ENCODE measurements around the gene DRAP1. TPM values are rescaled to one million over a fixed set of nuclear protein-coding genes. Genes with fewer than 3 reads are reported as not detected.
A peak's percentile ranks its signal among the peaks of the same experiment; 100 is the strongest.

DRAP1 gene
- total RNA-seq, 2 experiments from 2014 or later, result 68.2 to 93.2 TPM

GRCh38 chr11:65922565-65922964, 3.3 kb downstream of the DRAP1 start:
- peaks cover 7% of the 10 kb centered on the region; the same call in 1 of the 2 replicates for H3K79me2 ChIP-seq (ENCODE audit: insufficient read depth, low read depth, low read length)
- BruUV-seq (replicated peaks), result no TSS peak
- no peak overlapping the region for H2AFZ ChIP-seq (ENCODE audit: low read length)
- H3K4me1 ChIP-seq (ENCODE audit: insufficient read depth, low read length, poor library complexity, severe bottlenecking), result peaks cover 17% of the 10 kb centered on the region
- intact Hi-C loops (cut with micrococcal nuclease; ENCODE audit: unreplicated experiment), result no loop called here
- no peak overlapping the region for H3K27ac ChIP-seq (ENCODE audit: low read depth, low read length, poor library complexity, severe bottlenecking)
- H3K4me3 ChIP-seq (ENCODE audit: low read depth, low read length, poor library complexity, severe bottlenecking), result no peak overlapping the region
- ChIA-PET CTCF (ENCODE audit: unreplicated experiment) (interaction anchor here (1.2 kb wide), 1 partner anchor 32 kb away, joined by 4 read pairs; the partner anchor contains the start of gene CCDC85B), POLR2A (interaction anchor here (0.6 to 1.1 kb wide), 3 partner anchors 28 to 971 kb away, joined by 3 to 7 read pairs (median 3); no protein-coding TSS in a partner anchor)
- no peaks in the 10 kb centered on the region for H3K9me2 ChIP-seq (ENCODE audit: insufficient read depth, low read length)
- H3K9me3 ChIP-seq (ENCODE audit: low read length), result no peaks in the 10 kb centered on the region
- peaks cover 8% of the 10 kb centered on the region; the same call in 1 of the 2 replicates for H3K36me3 ChIP-seq (ENCODE audit: insufficient read depth, low read length)
- DNase-seq (ENCODE audit: low spot score), result no peak
- no peak overlapping the region for H3K4me2 ChIP-seq (ENCODE audit: low read length)
- TF ChIP-seq CTCF (conservative IDR thresholded peaks at IDR 0.05; ENCODE audit: low read length) (no peak), EZH2phosphoT487 (IDR thresholded peaks at IDR 0.05; ENCODE audit: borderline replicate concordance, low read depth, low read length) (no peak)
- H4K20me1 ChIP-seq (ENCODE audit: insufficient read depth, low read length), result no peaks in the 10 kb centered on the region

GRCh38 chr11:65925397-65925796, 6.2 kb downstream of the DRAP1 start:
- Histone ChIP-seq H3K4me2 (ENCODE audit: low read length) (no peak overlapping the region), H3K9me2 (ENCODE audit: insufficient read depth, low read length) (no peaks in the 10 kb centered on the region), H3K4me1 (ENCODE audit: insufficient read depth, low read length, poor library complexity, severe bottlenecking) (peaks cover 19% of the 10 kb centered on the region), H3K9me3 (ENCODE audit: low read length) (no peaks in the 10 kb centered on the region), H3K4me3 (ENCODE audit: low read depth, low read length, poor library complexity, severe bottlenecking) (no peak overlapping the region), H2AFZ (ENCODE audit: low read length) (no peak overlapping the region), H3K27ac (ENCODE audit: low read depth, low read length, poor library complexity, severe bottlenecking) (no peak overlapping the region), H3K79me2 (ENCODE audit: insufficient read depth, low read depth, low read length) (no peaks in the 10 kb centered on the region), H4K20me1 (ENCODE audit: insufficient read depth, low read length) (no peaks in the 10 kb centered on the region), H3K36me3 (ENCODE audit: insufficient read depth, low read length) (peaks cover 8% of the 10 kb centered on the region; the same call in 1 of the 2 replicates)
- TF ChIP-seq EZH2phosphoT487 (IDR thresholded peaks at IDR 0.05; ENCODE audit: borderline replicate concordance, low read depth, low read length), result no peak
- no peak for TF ChIP-seq CTCF (conservative IDR thresholded peaks at IDR 0.05; ENCODE audit: low read length)
- no peak for DNase-seq (ENCODE audit: low spot score)
- CTCF ChIA-PET (ENCODE audit: unreplicated experiment), result no interaction called here
- BruUV-seq (replicated peaks), result no TSS peak
- intact Hi-C loops (cut with micrococcal nuclease; ENCODE audit: unreplicated experiment), result no loop called here
- POLR2A ChIA-PET, result interaction anchor here (0.7 kb wide), 1 partner anchor 45 kb away, joined by 3 read pairs; no protein-coding TSS in a partner anchor

- POLR2A ChIA-PET, result interaction anchor here (0.6 kb wide), 1 partner anchor 13 kb away, joined by 3 read pairs; no protein-coding TSS in a partner anchor
- H3K4me2 ChIP-seq (ENCODE audit: low read length), result peak overlapping the region; percentile 53; the same call in 1 of the 2 replicates
- peak; percentile 46 for DNase-seq (ENCODE audit: low spot score)
These were observed 8.7 kb downstream of the DRAP1 start for GRCh38 chr11:65927904-65928397.

More at GRCh38 chr11:65927904-65928397, 8.7 kb downstream of the DRAP1 start:
- TF ChIP-seq EZH2phosphoT487 (IDR thresholded peaks at IDR 0.05; ENCODE audit: borderline replicate concordance, low read depth, low read length), result no peak
- no peak for TF ChIP-seq CTCF (conservative IDR thresholded peaks at IDR 0.05; ENCODE audit: low read length)
- Histone ChIP-seq H4K20me1 (ENCODE audit: insufficient read depth, low read length) (no peaks in the 10 kb centered on the region), H3K9me2 (ENCODE audit: insufficient read depth, low read length) (no peaks in the 10 kb centered on the region), H3K9me3 (ENCODE audit: low read length) (no peaks in the 10 kb centered on the region), H3K36me3 (ENCODE audit: insufficient read depth, low read length) (0 out of 2 replicates have a peak, but pooled peaks cover 2% of the 10 kb centered on the region), H3K27ac (ENCODE audit: low read depth, low read length, poor library complexity, severe bottlenecking) (no peak overlapping the region), H3K4me3 (ENCODE audit: low read depth, low read length, poor library complexity, severe bottlenecking) (peak overlapping the region; percentile 15), H2AFZ (ENCODE audit: low read length) (peak overlapping the region; percentile 64; the same call in 1 of the 2 replicates), H3K79me2 (ENCODE audit: insufficient read depth, low read depth, low read length) (no peaks in the 10 kb centered on the region), H3K4me1 (ENCODE audit: insufficient read depth, low read length, poor library complexity, severe bottlenecking) (peaks cover 14% of the 10 kb centered on the region)
- intact Hi-C loops (cut with micrococcal nuclease; ENCODE audit: unreplicated experiment), result no loop called here
- no TSS peak for BruUV-seq (replicated peaks)
- CTCF ChIA-PET (ENCODE audit: unreplicated experiment), result no interaction called here

Data from OCI-LY7 (cell line).